ENCODE data around the gene TMC3.

DNA sequence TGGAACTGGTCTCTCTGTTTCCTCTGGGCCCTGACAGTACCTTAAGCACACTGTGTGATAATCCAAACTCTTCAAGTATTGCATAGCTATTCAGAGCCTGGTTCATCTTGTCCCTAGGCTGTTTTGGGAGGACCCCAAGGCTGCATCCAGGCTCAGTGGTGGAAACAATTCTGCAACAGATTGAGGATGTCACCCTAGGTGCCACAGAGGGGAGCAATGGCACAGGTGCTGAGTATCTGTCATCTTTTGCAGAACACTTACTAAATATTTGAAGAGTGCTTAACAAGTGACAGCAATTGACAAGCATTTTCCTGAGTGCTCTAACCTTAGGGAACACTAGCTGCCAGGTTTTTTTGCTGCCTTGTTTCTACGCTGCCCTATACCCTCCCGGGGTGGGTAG is 77.8 kb downstream of the TMC3 start:
- TF ChIP-seq EZH2 (IDR thresholded peaks at IDR 0.05; ENCODE audit: low read length) = no peak
- no peak for TF ChIP-seq CTCF (optimal IDR thresholded peaks at IDR 0.05 in 1 of 3, IDR thresholded peaks at IDR 0.05 in 1 of 3, conservative IDR thresholded peaks at IDR 0.05 in 1 of 3; ENCODE audit: extremely low read depth in 1 of 3, insufficient read depth in 2 of 3, low read length in 3 of 3)

All from keratinocyte (primary cell).